HG03066 (cell line): Measurements from ENCODE around the gene LRFN3.
"Not testable (repeated sequence)": the region's sequence is repeated elsewhere in the genome, so short reads cannot be mapped to it uniquely, and the experiment has no call there.

Experiments
- ATAC-seq: cut with Tn5 transposase; IDR thresholded peaks from one replicate; pipeline ENCODE4 v1.9.1; 2021; ENCODE audit warnings: low read depth; ENCODE audit not compliant: unreplicated experiment

LRFN3 gene

GRCh38 chr19:35973487-35973886 is 37.3 kb downstream of the LRFN3 start:
- ATAC-seq: no peak

DNA sequence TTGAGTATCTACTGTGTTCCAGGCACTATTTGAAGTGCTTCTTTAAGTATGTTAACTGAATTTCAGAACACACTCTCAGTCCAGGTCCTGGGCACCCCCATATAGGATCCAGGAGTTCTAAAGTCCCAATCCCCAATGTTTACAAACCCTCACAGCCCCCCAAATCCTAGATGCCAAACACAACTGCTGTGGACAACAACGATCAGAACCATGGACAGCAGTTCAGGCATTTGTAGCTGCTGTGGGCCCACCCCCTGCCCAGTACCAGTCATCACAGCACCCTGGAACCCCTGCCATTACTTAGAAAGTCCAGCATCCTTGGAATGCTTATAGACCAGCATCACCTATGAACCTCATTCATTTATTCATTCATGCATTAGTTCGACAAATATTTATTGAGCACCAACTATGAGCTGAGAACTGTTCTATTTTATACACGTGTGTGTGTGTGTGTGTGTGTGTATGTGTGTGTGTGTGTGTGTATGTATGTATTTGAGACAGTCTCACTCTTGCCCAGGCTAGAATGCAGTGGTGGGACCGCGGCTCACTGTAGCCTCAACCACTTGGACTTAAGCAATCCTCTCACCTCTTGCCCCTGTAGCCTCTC is 39.5 kb downstream of the LRFN3 start:
- no peak for ATAC-seq

DNA sequence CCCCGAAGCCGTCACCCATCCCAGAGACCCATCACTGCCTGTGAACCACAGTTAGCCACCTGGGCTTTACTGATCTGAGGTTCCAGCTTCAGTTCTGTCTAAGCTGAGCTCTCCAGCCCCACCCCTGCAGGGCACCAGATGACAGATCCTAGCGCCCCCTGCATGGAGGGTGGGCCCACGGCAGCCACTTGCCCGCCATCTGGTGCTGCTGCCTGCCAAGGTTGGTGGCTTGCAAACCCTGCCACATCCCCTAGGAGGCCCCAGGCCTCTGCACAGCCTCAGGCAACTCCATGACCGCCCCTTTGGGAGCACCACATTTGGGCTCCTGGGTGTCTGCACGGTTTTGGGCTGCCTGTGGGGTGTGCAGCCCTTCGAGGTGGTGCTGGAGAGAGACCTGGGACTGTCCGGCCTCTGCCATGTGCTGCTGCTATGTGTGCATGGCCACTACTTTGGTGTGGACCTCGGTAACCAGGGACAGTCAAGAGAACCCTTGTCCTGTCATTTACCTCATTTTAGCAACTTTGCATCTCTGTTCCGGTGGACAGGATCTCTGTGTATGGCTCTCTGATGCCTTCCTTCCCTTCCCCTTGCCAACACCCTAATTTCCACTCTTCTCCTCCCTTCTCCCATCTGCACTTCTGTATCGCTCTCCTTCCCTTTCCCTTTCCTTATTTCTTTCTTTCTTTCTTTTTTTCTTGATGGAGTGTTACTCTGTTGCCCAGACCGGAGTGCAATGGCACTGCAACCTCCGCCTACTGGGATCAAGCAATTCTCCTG is 41.5 kb downstream of the LRFN3 start:
- no peak for ATAC-seq

DNA sequence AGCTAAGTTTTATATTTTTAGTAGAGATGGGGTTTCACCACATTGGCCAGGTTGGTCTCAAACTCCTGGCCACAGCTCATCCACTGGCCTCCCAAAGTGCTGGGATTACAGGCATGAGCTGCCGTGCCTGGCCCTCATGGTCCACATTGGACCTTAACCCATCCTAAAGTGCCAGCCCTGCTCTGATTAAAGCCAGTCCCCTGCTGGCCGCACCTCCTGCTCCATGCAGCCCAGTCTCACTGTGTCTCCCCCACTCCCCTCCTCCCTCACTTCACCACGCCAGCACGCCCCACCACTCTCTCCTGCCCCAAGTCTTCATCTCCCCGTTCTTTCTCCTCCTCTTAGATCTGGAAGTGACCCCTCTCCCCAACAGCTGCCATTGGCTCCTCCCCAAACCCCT is 42.1 kb downstream of the LRFN3 start:
- ATAC-seq: no peak

DNA sequence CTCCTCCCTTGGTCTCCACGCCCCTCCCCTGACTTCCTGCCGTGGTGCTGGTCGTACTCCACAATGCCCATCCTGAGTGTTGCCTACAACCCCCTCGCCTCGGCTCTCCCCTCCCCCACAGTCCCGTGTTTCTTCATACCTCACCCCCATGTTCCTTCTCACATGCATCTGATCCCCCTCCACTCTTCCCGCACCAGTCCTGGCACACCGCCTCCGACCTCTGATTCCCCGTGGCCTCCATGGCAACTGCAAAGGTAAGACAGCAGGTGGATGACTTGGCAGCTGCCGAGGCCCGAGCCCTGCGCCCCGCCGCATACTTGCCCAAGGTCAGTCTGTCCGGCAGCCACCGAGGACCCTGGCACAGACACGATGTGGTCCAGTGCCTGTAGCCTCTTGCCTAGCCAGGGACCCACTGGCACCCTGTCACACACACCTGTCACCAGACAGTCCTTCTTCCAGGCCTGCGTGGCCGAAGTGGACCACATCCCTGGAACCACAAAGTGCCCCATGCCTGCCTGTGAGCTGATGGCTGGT is 42.7 kb downstream of the LRFN3 start:
- no peak for ATAC-seq

- not testable (repeated sequence) for ATAC-seq
Observed at GRCh38 chr19:35980997-35981396, 44.8 kb downstream of the LRFN3 start.

DNA sequence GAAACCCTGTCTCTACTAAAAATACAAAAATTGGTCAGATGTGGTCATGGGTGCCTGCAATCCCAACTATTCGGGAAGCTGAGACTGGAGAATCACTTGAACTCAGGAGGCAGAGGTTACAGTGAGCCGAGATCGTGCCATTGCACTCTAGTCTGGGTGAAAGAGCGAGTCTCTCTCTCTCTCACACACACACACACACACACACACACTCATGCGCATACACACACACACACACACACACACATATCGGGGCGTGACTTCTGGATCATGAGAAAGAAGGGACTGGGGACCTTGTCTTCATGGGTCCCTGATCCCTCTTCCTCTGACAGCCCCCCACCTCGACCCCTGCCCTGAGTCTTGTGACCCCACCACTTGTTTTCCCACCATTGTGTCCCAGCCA is 47.0 kb downstream of the LRFN3 start:
- no peak for ATAC-seq

DNA sequence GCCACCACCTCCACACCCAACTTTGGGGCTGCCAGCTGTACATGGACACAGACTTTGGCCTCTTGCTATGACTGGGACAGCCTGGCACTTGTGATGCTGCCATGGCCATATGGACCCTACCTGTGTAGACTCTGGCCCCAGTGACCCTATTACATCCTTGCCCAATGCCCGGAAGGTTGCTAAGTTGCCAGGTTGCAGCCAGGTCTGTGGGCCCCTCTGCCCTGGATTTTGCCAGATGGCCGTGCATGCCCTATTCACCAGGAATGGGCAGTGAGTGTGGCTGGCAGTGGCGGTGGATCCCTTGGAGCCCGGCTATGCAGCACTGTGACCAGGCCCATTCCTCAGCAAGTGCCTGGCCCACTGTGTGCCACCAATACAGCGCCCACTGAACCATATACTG is 49.9 kb downstream of the LRFN3 start:
- ATAC-seq: no peak

- ATAC-seq: no peak
Observed at GRCh38 chr19:35986664-35987570, 50.7 kb downstream of the LRFN3 start.

DNA sequence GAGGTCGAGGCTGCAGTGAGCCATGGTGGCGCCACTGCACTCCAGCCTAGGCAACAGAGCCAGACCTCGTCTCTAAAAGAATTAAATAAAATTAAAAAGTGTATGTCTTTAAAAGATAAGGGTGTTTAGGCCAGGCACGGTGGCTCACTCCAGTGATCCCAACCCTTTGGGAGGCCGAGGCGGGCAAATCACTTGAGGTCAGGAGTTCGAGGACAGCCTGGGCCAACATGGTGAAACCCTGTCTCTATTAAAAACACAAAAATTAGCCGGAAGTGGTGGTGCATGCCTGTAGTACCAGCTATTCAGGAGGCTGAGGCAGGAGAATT is 51.4 kb downstream of the LRFN3 start:
- no peak for ATAC-seq

- no peak for ATAC-seq
Observed at GRCh38 chr19:35988824-35989223, 52.6 kb downstream of the LRFN3 start.

DNA sequence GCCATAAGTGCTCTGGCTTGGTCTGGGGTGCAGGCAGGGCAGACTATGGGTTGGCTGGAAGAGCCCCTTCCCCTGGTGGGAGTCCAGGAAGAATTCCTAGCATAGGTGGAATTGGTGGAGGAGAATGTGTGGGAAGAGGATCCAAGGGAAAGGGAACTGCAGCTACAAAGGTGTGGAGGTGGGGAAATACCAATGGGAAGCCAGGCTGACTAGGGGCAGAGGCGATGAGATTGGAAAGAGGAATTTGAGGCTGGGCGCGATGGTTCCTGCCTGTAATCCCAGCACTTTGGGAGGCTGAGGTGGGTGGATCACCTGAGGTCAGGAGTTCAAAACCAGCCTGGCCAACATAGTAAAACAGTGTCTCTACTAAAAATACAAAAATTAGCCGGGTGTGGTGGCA is 54.0 kb downstream of the LRFN3 start:
- no peak for ATAC-seq

DNA sequence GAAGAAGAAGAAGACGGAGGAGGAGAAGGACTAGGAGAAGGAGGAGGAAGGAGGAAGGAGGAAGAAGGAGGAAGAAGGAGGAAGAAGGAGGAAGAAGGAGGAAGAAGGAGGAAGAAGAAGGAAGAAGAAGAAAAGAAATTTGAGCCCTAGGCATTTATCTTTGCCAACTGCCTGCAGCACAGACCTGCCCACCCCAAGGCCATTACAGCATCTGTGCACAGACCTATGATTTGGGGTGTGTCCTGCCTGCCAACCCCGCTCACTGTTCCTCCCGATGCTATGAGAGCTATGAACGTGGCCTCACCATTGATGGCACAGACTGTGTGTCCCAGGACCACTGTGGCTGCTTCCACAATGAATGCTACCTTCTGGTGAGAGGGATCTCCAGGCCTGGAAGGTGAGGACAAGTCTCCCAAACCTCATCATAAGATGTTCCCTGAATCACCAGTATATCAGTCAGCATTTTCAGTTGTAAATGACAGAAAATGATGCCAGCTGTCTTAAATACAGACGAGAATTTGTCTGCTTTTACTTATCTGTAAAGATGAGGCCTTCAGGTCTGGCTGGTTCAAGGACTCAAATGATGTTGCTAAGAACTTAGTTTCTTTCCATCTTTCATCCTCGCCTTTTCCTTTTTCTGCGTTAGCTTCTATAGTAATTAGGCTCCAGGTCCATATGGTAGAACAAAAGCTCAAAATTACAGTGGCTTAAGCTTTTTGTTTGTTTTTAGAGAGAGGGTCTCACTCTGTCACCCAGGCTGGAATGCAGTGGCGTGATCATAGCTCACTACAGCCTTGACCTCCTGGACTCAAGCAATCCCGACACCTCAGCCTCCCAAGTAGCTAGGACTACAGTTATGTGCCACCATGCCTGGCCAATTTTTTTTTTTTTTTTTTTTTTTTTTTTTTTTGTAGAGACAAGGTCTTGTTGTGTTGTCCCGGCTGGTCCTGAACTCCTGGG is 54.9 kb downstream of the LRFN3 start:
- no peak for ATAC-seq

DNA sequence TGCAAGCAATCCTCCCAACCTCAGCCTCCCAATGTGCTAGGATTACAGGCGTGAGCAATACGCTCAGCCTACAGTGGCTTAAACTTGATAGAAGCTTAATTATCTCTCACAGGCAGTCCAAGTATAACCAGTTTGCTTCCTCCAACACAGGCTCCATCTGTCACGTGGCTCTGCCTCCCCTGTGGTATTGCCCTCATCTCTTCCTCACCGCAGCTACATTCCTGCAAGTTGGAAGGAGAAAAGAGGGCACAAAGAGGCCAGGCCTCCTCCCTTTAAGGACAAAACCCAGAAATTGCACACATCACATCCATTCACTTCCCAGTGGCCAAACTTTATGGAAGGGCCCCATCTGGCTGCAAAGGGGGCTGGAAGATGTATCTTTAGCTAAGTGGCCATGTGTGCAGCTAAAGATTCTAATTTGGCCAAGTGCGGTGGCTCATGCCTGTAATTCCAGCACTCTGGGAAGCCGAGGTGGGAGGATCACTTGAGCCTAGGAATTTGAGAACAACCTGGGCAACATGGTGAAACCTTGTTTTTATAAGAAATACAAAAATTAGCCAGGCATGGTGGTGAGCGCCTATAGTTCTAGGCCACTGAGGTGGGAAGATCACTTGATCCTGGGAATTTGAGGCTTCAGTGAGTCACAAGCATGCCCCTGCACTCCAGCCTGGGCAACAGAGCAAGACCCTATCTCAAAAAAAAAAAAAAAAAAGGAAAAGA is 55.7 kb downstream of the LRFN3 start:
- ATAC-seq: no peak

DNA sequence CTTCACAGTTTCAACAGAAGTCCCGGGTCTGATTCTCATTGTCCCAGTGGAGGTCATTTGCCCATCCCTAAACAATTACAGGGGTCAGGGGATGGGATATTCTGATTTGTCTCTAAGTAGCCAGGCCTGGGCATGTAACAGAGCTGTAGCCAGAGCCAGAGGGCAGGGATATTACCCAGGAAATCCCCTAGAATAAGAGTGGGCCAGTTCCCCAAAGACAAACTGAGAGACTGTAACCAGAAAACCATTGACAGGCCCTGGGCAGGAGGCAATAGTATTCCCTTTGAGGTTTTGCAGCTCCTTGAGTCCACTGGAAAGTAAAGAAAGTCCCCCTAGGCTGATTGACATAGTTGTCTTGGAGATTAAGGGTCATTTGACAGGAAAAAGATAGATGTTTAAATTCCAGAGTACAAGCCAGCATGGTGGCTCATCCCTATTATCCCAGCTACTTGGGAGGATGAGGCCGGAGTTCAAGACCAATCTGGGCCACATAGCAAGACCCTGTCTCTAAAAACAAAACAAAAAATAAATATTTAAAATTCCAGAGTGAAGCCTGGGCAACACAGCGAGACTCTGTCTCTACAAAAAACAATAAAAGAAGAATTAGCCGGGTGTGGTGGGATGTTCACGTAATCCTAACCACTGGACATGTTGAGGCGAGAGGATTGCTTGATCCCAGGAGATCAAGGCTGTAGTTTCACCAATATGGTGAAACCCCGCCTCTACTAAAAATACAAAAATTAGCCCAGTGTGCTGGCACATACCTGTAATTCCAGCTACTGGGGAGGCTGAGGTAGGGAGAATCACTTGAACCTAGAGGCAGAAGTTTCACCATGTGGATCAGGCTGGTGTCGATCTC is 57.0 kb downstream of the LRFN3 start:
- ATAC-seq: no peak

- ATAC-seq: no peak
Observed at GRCh38 chr19:35993923-35994598, 57.9 kb downstream of the LRFN3 start.
